HepG2 (cell line): ENCODE data around the gene ZBTB4. TPM values are rescaled to one million over a fixed set of nuclear protein-coding genes. Genes with fewer than 3 reads are reported as not detected.

Experiments used
- ATAC-seq: fragments of 200-7000 bp; cut with Tn5 transposase; 3 replicates; pipeline ENCODE4 v1.9.1; 2020; ENCODE audit warnings: mild to moderate bottlenecking, moderate library complexity
- BruUV-seq: library from RNA; stranded (reverse); fragments of 400-500 nt; replicated peaks from 2 replicates; lab custom pipeline; 2021; lab: Mats Ljungman, UMichigan
- CTCF ChIA-PET: fragments of 300-600 bp; formaldehyde crosslinking; extraction: SDS; loops from one replicate; lab custom pipeline; 2021; ENCODE audit warnings: low total read pairs, inconsistent platforms, low intra/inter-chr PET ratio; lab: Yijun Ruan, JAX
- POLR2A ChIA-PET: fragments of 350-600 bp; sonication (Branson Sonifier 250); formaldehyde crosslinking; loops from one replicate; lab custom pipeline; 2020; ENCODE audit warnings: antibody characterized with exemption, inconsistent platforms; lab: Yijun Ruan, JAX
- DNase-seq: peaks from one replicate; pipeline ENCODE4 v3.0.0-alpha.2; 2015; ENCODE audit warnings: low spot score
- FAIRE-seq: peaks from 3 replicates; lab custom pipeline; 2011; peaks lifted over from hg19 to GRCh38; lab: Jason Lieb, UNC
- H2AFZ ChIP-seq: one replicate; pipeline ENCODE4 v1.6.1; 2011; ENCODE audit warnings: low read length, inconsistent platforms
- H3K27ac ChIP-seq: fragments of 300-600 bp; 3 replicates; pipeline ENCODE4 v1.8.0; 2011; ENCODE audit warnings: mixed run types, mild to moderate bottlenecking, mixed read lengths, low read length, inconsistent platforms; ENCODE audit not compliant: insufficient read depth; ENCODE audit errors: extremely low read length
- H3K27me3 ChIP-seq, 2 experiments: fragments of 200-600 bp in 1 of 2; 2 replicates in 1 of 2; 3 replicates in 1 of 2; pipeline versions ENCODE4 v1.6.0 to v1.8.0; 2011; ENCODE audit warnings: low read length in 2 of 2, mild to moderate bottlenecking in 2 of 2, moderate library complexity in 2 of 2, inconsistent platforms in 1 of 2; ENCODE audit not compliant: insufficient read depth in 2 of 2, control insufficient read depth in 1 of 2
- H3K36me3 ChIP-seq, 2 experiments: fragments of 200-600 bp in 1 of 2; replicated peaks in 1 of 2; 2 replicates in 1 of 2; 3 replicates in 1 of 2; pipeline versions ENCODE4 v1.5.1 to v1.8.0; 2011; ENCODE audit warnings: low read length in 2 of 2, inconsistent platforms in 1 of 2; ENCODE audit not compliant: insufficient read depth in 2 of 2, control insufficient read depth in 1 of 2
- H3K4me1 ChIP-seq: 2 replicates; pipeline ENCODE4 v1.5.1; 2012; ENCODE audit warnings: low read length, inconsistent platforms; ENCODE audit not compliant: insufficient read depth
- H3K4me2 ChIP-seq: 2 replicates; pipeline ENCODE4 v1.6.0; 2011; ENCODE audit warnings: low read depth, low read length, inconsistent platforms
- H3K4me3 ChIP-seq, 3 experiments: fragments of 200-600 bp in 1 of 3; sonication (generic), shearing (Covaris generic) in 1 of 3; replicated peaks in 1 of 3; 2 replicates each; pipeline ENCODE4 v1.5.1; 2011 to 2016; ENCODE audit warnings: low read length in 3 of 3, inconsistent platforms in 2 of 3, low read depth in 2 of 3, mild to moderate bottlenecking in 2 of 3, control low read depth in 1 of 3, mixed read lengths in 1 of 3; ENCODE audit not compliant: insufficient read depth in 1 of 3
- H3K79me2 ChIP-seq: one replicate; pipeline ENCODE4 v1.6.1; 2011; ENCODE audit warnings: low read length, inconsistent platforms; ENCODE audit not compliant: insufficient read depth
- H3K9ac ChIP-seq: 2 replicates; pipeline ENCODE4 v1.6.0; 2011; ENCODE audit warnings: mild to moderate bottlenecking, low read depth, low read length, inconsistent platforms; ENCODE audit not compliant: insufficient read depth
- H3K9me3 ChIP-seq: 2 replicates; pipeline ENCODE4 v1.5.1; 2012; ENCODE audit warnings: mild to moderate bottlenecking, low read length
- H4K20me1 ChIP-seq: 2 replicates; pipeline ENCODE4 v1.6.0; 2011; ENCODE audit warnings: inconsistent platforms, mild to moderate bottlenecking, low read length, moderate library complexity; ENCODE audit not compliant: insufficient read depth
- CENPT ChIP-seq: sonication (generic); formaldehyde crosslinking; IDR thresholded peaks from 2 replicates; pipeline ENCODE4 v1.8.0; 2022; ENCODE audit warnings: low read depth, mild to moderate bottlenecking, moderate library complexity, missing genetic modification reagents
- MEF2D ChIP-seq: sonication (generic); formaldehyde crosslinking; IDR thresholded peaks from 2 replicates; pipeline ENCODE4 v1.5.1; 2020; ENCODE audit warnings: mild to moderate bottlenecking, missing genetic modification reagents
- MTA1 ChIP-seq: sonication (generic); formaldehyde crosslinking; IDR thresholded peaks from 2 replicates; pipeline ENCODE4 v1.4.0; 2020; ENCODE audit warnings: missing genetic modification reagents, mild to moderate bottlenecking, borderline replicate concordance
- NCOA5 ChIP-seq: sonication (generic); formaldehyde crosslinking; IDR thresholded peaks from 2 replicates; pipeline ENCODE4 v1.4.0; 2020; ENCODE audit warnings: missing genetic modification reagents
- NR0B2 ChIP-seq: sonication (generic); formaldehyde crosslinking; IDR thresholded peaks from 2 replicates; pipeline ENCODE4 v1.4.0; 2020; ENCODE audit warnings: mild to moderate bottlenecking, missing genetic modification reagents
- STAG1 ChIP-seq: sonication (generic); formaldehyde crosslinking; IDR thresholded peaks from 2 replicates; pipeline ENCODE4 v1.4.0; 2020; ENCODE audit warnings: missing genetic modification reagents
- ZFP90 ChIP-seq: sonication (generic); formaldehyde crosslinking; IDR thresholded peaks from 2 replicates; pipeline ENCODE4 v1.8.0; 2022; ENCODE audit warnings: missing genetic modification reagents, mild to moderate bottlenecking, inconsistent platforms, borderline replicate concordance
- ZNF335 ChIP-seq: sonication (generic); formaldehyde crosslinking; IDR thresholded peaks from 2 replicates; pipeline ENCODE4 v1.4.0; 2020; ENCODE audit warnings: missing genetic modification reagents
- ZNF646 ChIP-seq: sonication (generic); formaldehyde crosslinking; IDR thresholded peaks from 2 replicates; pipeline ENCODE4 v1.9.0; 2021; ENCODE audit warnings: mild to moderate bottlenecking, missing genetic modification reagents
- ZNF724P ChIP-seq: sonication (generic); formaldehyde crosslinking; IDR thresholded peaks from 2 replicates; pipeline ENCODE4 v1.8.0; 2022; ENCODE audit warnings: missing genetic modification reagents, borderline replicate concordance
- WGBS: methylation state at CpG from one replicate; pipeline ENCODE4 v1.1.6; 2017; ENCODE audit warnings: low lambda C conversion rate; 5-methylcytosine and 5-hydroxymethylcytosine counted together
- in situ Hi-C: cut with HindIII; loops from 2 replicates; pipeline ENCODE4 v1.10.0; 2017; ENCODE audit warnings: low pct_unique_long_range_greater_than_20kb; ENCODE audit not compliant: extremely low pct_ligation_motif_present
- intact Hi-C: fragments of 100-400 bp; cut with micrococcal nuclease; formaldehyde crosslinking; loops from one replicate; pipeline ENCODE4 v1.10.0; 2022; ENCODE audit not compliant: unreplicated experiment
- polyA plus RNA-seq, 8 experiments: library from polyadenylated mRNA; depleted of rRNA in 3 of 8; stranded (reverse) in 7 of 8; unstranded in 1 of 8; fragments of >200 nt; fragmentation: Illumina TruSeq in 4 of 8; extraction: Trizol in 4 of 8; gene quantifications; 2 replicates each; pipeline versions ENCODE4 v1.2.1 to v1.2.3, GENCODE V29; 2011 to 2016; ENCODE audit warnings: low read depth in 4 of 8, missing spikeins in 1 of 8, mixed read lengths in 1 of 8; ENCODE audit not compliant: insufficient read depth in 1 of 8
- total RNA-seq, 5 experiments: library from RNA; depleted of rRNA; stranded (reverse); fragments of >200 nt; fragmentation: Illumina TruSeq; extraction: Trizol; gene quantifications; 2 replicates each; pipeline ENCODE4 v1.2.3, GENCODE V29; 2016; ENCODE audit warnings: low read depth in 1 of 5
- TF ChIP-seq, protein P1 (sequence below): sonication (generic); formaldehyde crosslinking; conservative IDR thresholded peaks from 2 replicates; pipeline ENCODE4 v1.8.0; 2022; ENCODE audit warnings: mild to moderate bottlenecking, moderate library complexity, missing genetic modification reagents

ZBTB4 gene
- total and polyA plus RNA-seq, 2 of the 13 experiments (the other 11 are each of a cell fraction or from before 2014, with no cell fraction given), result 4.3 to 7.4 TPM

DNA sequence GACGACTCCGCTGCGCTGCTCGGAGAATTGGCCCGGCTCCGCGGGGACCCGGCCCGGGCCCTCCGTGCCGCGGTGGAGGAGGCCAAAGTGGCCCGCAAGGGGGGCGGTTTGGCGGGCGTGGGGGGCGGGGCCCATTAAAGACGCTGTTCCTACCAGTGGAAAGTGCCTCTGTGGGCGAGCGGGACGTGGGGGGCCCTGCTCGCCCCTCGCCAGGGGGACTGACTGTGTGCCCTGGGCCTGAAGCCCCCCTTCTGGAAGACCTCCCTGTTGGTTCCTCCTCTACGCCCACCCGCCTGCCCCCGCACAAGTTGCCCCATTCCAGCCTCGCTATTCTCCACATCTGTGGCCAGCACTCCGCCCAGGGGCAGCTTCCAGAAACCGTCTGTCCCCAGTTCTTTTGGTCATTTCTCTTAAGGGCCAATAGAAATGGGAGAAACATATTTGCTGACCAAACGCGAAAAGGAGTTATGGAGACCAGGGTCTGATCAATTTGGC lies 42.0 kb downstream of the ZBTB4 start (continued):
- TF ChIP-seq NCOA5 (CRISPR knock-in tag), result no peak
- TF ChIP-seq, all 625 proteins: peak for 0

GRCh38 chr17:7436556-7437368 lies 42.7 kb downstream of the ZBTB4 start:
- peaks cover 2 to 6% of the 10 kb centered on the region in 2 experiments; a peak in 3 of 5 replicates for H3K27me3 ChIP-seq
- H3K4me2 ChIP-seq, result peak overlapping the region; percentile 85
- no peak for FAIRE-seq
- no peak overlapping the region for H3K27ac ChIP-seq
- peaks cover 39% of the 10 kb centered on the region for H3K4me1 ChIP-seq
- POLR2A ChIA-PET, result interaction anchor here (1.8 to 3.8 kb wide), 4 partner anchors 9 to 47 kb away, joined by 4 to 52 read pairs (median 28); partner anchors contain the start of genes CHRNB1, POLR2A and TMEM256
- peak overlapping the region in 1 of 3 experiments; percentile 75; a peak in 3 of 6 replicates for H3K4me3 ChIP-seq
- ATAC-seq, result peak; percentile 59
- H3K9ac ChIP-seq, result no peak overlapping the region
- no peaks in the 10 kb centered on the region for H3K9me3 ChIP-seq
- no peaks in the 10 kb centered on the region for H3K36me3 ChIP-seq
- BruUV-seq, result no TSS peak
- CTCF ChIA-PET, result interaction anchor here (0.7 to 2.1 kb wide), 2 partner anchors 67 to 81 kb away, joined by 3 to 11 read pairs; no protein-coding TSS in a partner anchor
- intact Hi-C loops (loop anchor here (2.0 kb wide), 1 partner anchor 76 kb away; no protein-coding TSS in a partner anchor), in situ Hi-C loops (loop anchor here (5.0 kb wide), 2 partner anchors 41 to 79 kb away; partner anchors contain the start of genes TMEM95 and ZBTB4)
- no peaks in the 10 kb centered on the region for H4K20me1 ChIP-seq
- WGBS, result 88% methylated on average over 62 of the region's 92 CpGs
- H3K79me2 ChIP-seq, result no peaks in the 10 kb centered on the region
- peak; percentile 30 for DNase-seq
- no peak overlapping the region for H2AFZ ChIP-seq
- no peak for TF ChIP-seq ZFP90 (CRISPR knock-in tag)
- no peak; the same call in 1 of the 2 replicates for TF ChIP-seq MTA1 (CRISPR knock-in tag)
- TF ChIP-seq MEF2D, result no peak
- TF ChIP-seq NR0B2 (CRISPR knock-in tag), result 0 out of 2 replicates have a peak, but pooled peaks have one; percentile 43
- TF ChIP-seq STAG1 (CRISPR knock-in tag), result peak; percentile 74
- TF ChIP-seq ZNF646, result no peak
- TF ChIP-seq ZNF724P (CRISPR knock-in tag), result 0 out of 2 replicates have a peak, but pooled peaks have one; percentile 29
- TF ChIP-seq, protein P1, sequence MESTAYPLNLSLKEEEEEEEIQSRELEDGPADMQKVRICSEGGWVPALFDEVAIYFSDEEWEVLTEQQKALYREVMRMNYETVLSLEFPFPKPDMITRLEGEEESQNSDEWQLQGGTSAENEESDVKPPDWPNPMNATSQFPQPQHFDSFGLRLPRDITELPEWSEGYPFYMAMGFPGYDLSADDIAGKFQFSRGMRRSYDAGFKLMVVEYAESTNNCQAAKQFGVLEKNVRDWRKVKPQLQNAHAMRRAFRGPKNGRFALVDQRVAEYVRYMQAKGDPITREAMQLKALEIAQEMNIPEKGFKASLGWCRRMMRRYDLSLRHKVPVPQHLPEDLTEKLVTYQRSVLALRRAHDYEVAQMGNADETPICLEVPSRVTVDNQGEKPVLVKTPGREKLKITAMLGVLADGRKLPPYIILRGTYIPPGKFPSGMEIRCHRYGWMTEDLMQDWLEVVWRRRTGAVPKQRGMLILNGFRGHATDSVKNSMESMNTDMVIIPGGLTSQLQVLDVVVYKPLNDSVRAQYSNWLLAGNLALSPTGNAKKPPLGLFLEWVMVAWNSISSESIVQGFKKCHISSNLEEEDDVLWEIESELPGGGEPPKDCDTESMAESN, result peak; percentile 55; the same call in 1 of the 2 replicates
- no peak for TF ChIP-seq ZNF335 (CRISPR knock-in tag)
- TF ChIP-seq CENPT (CRISPR knock-in tag), result no peak
